K562 (cell line): ENCODE data around the gene RBFOX1. TPM values are rescaled to one million over a fixed set of nuclear protein-coding genes. Genes with fewer than 3 reads are reported as not detected.

ENCODE experiments used
- ATAC-seq: fragments of 200-7000 bp; cut with Tn5 transposase; 3 replicates; pipeline ENCODE4 v1.9.1; 2020; ENCODE audit warnings: moderate library complexity
- BruUV-seq: library from RNA; stranded (reverse); fragments of 400-500 nt; replicated peaks from 2 replicates; lab custom pipeline; 2021; lab: Mats Ljungman, UMichigan
- CTCF ChIA-PET: fragments of 300-600 bp; formaldehyde crosslinking; extraction: SDS; loops from one replicate; lab custom pipeline; 2021; ENCODE audit warnings: low intra/inter-chr PET ratio; lab: Yijun Ruan, JAX
- POLR2A ChIA-PET: fragments of 300-600, 350-650 bp; sonication (Branson Sonifier 250); formaldehyde crosslinking; extraction: SDS; loops from one replicate; lab custom pipeline; 2021; ENCODE audit warnings: antibody characterized with exemption, inconsistent platforms; lab: Yijun Ruan, JAX
- DNase-seq, 4 experiments: peaks; one replicate each; pipeline versions ENCODE4 v3.0.0 to v3.0.0-alpha.2; 2011 to 2018; ENCODE audit warnings: low spot score in 3 of 4, mixed read lengths in 3 of 4; ENCODE audit errors: extremely low read depth in 1 of 4
- FAIRE-seq: peaks from 2 replicates; lab custom pipeline; 2011; peaks lifted over from hg19 to GRCh38; lab: Jason Lieb, UNC
- H2AFZ ChIP-seq: 2 replicates; pipeline ENCODE4 v1.6.0; 2011; ENCODE audit warnings: low read depth, low read length, control low read depth, inconsistent platforms
- H3K27ac ChIP-seq: fragments of 200-600 bp; 3 replicates; pipeline ENCODE4 v1.8.0; 2011; ENCODE audit warnings: low read depth, mild to moderate bottlenecking, control low read depth, inconsistent platforms, low read length, moderate library complexity, mixed read lengths; ENCODE audit errors: extremely low read depth
- H3K27me3 ChIP-seq, 2 experiments: fragments of 300-600 bp in 1 of 2; 2 replicates in 1 of 2; 3 replicates in 1 of 2; pipeline versions ENCODE4 v1.6.0 to v1.8.0; 2011; ENCODE audit warnings: inconsistent platforms in 2 of 2, low read length in 2 of 2, mild to moderate bottlenecking in 1 of 2, mixed read lengths in 1 of 2, moderate library complexity in 1 of 2; ENCODE audit not compliant: control insufficient read depth in 2 of 2, insufficient read depth in 2 of 2
- H3K36me3 ChIP-seq: fragments of 300-600 bp; 3 replicates; pipeline ENCODE4 v1.8.0; 2011; ENCODE audit warnings: mild to moderate bottlenecking, low read length, inconsistent platforms; ENCODE audit not compliant: control insufficient read depth, insufficient read depth
- H3K4me1 ChIP-seq, 2 experiments: fragments of 200-600 bp in 1 of 2; replicated peaks in 1 of 2; 2 replicates in 1 of 2; 3 replicates in 1 of 2; pipeline versions ENCODE4 v1.5.1 to v1.8.0; 2011; ENCODE audit warnings: inconsistent platforms in 2 of 2, low read length in 2 of 2, mild to moderate bottlenecking in 1 of 2, mixed read lengths in 1 of 2, moderate library complexity in 1 of 2; ENCODE audit not compliant: control insufficient read depth in 2 of 2, insufficient read depth in 2 of 2
- H3K4me2 ChIP-seq: 2 replicates; pipeline ENCODE4 v1.6.1; 2011; ENCODE audit warnings: low read length, control low read depth, inconsistent platforms, mixed read lengths; ENCODE audit not compliant: insufficient read depth
- H3K4me3 ChIP-seq: fragments of 200-600 bp; sonication (generic), shearing (Covaris generic); 2 replicates; pipeline ENCODE4 v1.5.1; 2016; ENCODE audit warnings: control low read depth, inconsistent platforms
- H3K79me2 ChIP-seq: fragments of 200-600 bp; 3 replicates; pipeline ENCODE4 v1.8.0; 2011; ENCODE audit warnings: low read length, inconsistent platforms; ENCODE audit not compliant: control insufficient read depth, insufficient read depth
- H3K9ac ChIP-seq, 2 experiments: 2 replicates each; pipeline versions ENCODE4 v1.6.0 to v1.6.1; 2011; ENCODE audit warnings: low read depth in 2 of 2, low read length in 2 of 2, control low read depth in 1 of 2, inconsistent platforms in 1 of 2, mild to moderate bottlenecking in 1 of 2, mixed read lengths in 1 of 2; ENCODE audit not compliant: insufficient read depth in 1 of 2
- H3K9me1 ChIP-seq: one replicate; pipeline ENCODE4 v1.6.0; 2011; ENCODE audit warnings: inconsistent platforms, mild to moderate bottlenecking, low read length, moderate library complexity; ENCODE audit not compliant: control insufficient read depth, insufficient read depth
- H3K9me3 ChIP-seq: replicated peaks from 2 replicates; pipeline ENCODE4 v1.5.1; 2011; ENCODE audit warnings: low read depth, low read length, inconsistent platforms; ENCODE audit not compliant: control insufficient read depth, insufficient read depth
- H4K20me1 ChIP-seq: replicated peaks from 2 replicates; pipeline ENCODE4 v1.6.1; 2011; ENCODE audit warnings: low read length, inconsistent platforms, mixed read lengths; ENCODE audit not compliant: control insufficient read depth, insufficient read depth
- ATF7 ChIP-seq: fragments of 450-650 bp; IDR thresholded peaks from 2 replicates; pipeline ENCODE4 v1.7.1; 2014; ENCODE audit warnings: mild to moderate bottlenecking, moderate library complexity
- ETS2 ChIP-seq: IDR thresholded peaks from 2 replicates; pipeline ENCODE4 v1.6.1; 2016; ENCODE audit warnings: borderline replicate concordance, missing genetic modification characterization, mild to moderate bottlenecking, moderate library complexity, missing compliant biosample characterization; ENCODE audit not compliant: poor library complexity, severe bottlenecking
- HEY1 ChIP-seq: fragments of 250-450 bp; sonication (Bioruptor Pico); IDR thresholded peaks from 2 replicates; pipeline ENCODE4 v1.5.0; 2020; ENCODE audit warnings: mild to moderate bottlenecking, moderate library complexity, borderline replicate concordance
- JUNB ChIP-seq: fragments of 450-650 bp; formaldehyde crosslinking; conservative IDR thresholded peaks from 2 replicates; pipeline ENCODE4 v1.4.0; 2020; ENCODE audit warnings: mild to moderate bottlenecking
- MED1 ChIP-seq: sonication (generic); formaldehyde crosslinking; IDR thresholded peaks from 2 replicates; pipeline ENCODE4 v1.8.1; 2023; ENCODE audit warnings: missing genetic modification reagents, borderline replicate concordance
- PYGO2 ChIP-seq: fragments of 450-650 bp; IDR thresholded peaks from 2 replicates; pipeline ENCODE4 v1.6.1; 2016; ENCODE audit warnings: mild to moderate bottlenecking, missing genetic modification characterization, moderate library complexity, missing compliant biosample characterization
- ZFPM2 ChIP-seq: fragments of 250-450 bp; sonication (Bioruptor Pico); IDR thresholded peaks from 2 replicates; pipeline ENCODE4 v1.5.1; 2022; ENCODE audit warnings: mild to moderate bottlenecking
- ZNF140 ChIP-seq: fragments of 250-450 bp; sonication (Bioruptor Pico); IDR thresholded peaks from 2 replicates; pipeline ENCODE4 v1.8.0; 2021; ENCODE audit warnings: moderate library complexity, mild to moderate bottlenecking, inconsistent platforms
- ZNF232 ChIP-seq: sonication (generic); formaldehyde crosslinking; IDR thresholded peaks from 2 replicates; pipeline ENCODE4 v1.8.0; 2022; ENCODE audit warnings: mild to moderate bottlenecking, missing genetic modification reagents
- ZNF3 ChIP-seq: fragments of 250-450 bp; sonication (Bioruptor Pico); IDR thresholded peaks from 2 replicates; pipeline ENCODE4 v1.5.0; 2021; ENCODE audit warnings: mild to moderate bottlenecking, moderate library complexity
- ZNF347 ChIP-seq: fragments of 450-650 bp; formaldehyde crosslinking; IDR thresholded peaks from 2 replicates; pipeline ENCODE4 v1.4.0; 2020; ENCODE audit warnings: low read depth, mild to moderate bottlenecking, moderate library complexity
- ZNF589 ChIP-seq: fragments of 200-800 bp; sonication (Bioruptor generic); IDR thresholded peaks from 2 replicates; pipeline ENCODE4 v1.6.1; 2016; ENCODE audit warnings: low read depth, missing genetic modification characterization, missing compliant biosample characterization
- ZNF696 ChIP-seq: fragments of 250-450 bp; sonication (Bioruptor Pico); conservative IDR thresholded peaks from 2 replicates; pipeline ENCODE4 v1.4.0; 2020; ENCODE audit warnings: mild to moderate bottlenecking, moderate library complexity
- WGBS: fragments of 100-300 bp; shearing (Covaris generic); methylation state at CpG from one replicate; pipeline ENCODE4 v1.1.6; 2016; ENCODE audit warnings: low coverage, mixed read lengths; ENCODE audit not compliant: insufficient coverage; ENCODE audit errors: missing lambda C conversion rate; 5-methylcytosine and 5-hydroxymethylcytosine counted together
- in situ Hi-C: fragments of 300-500 bp; cut with MboI; formaldehyde crosslinking; loops from 4 replicates; pipeline ENCODE4 v1.15.0; 2018; ENCODE audit warnings: inconsistent platforms, mixed read lengths
- intact Hi-C: fragments of 100-400 bp; cut with micrococcal nuclease; formaldehyde crosslinking; loops from 2 replicates; pipeline ENCODE4 v1.14.2; 2022
- polyA plus RNA-seq, 8 experiments: library from polyadenylated mRNA; depleted of rRNA in 4 of 8; stranded (reverse) in 5 of 8; unstranded in 3 of 8; fragments of >200 nt; fragmentation: Nextera tagmentation in 2 of 8; fragmentation: Illumina TruSeq in 1 of 8; extraction: Ambion mirVana in 2 of 8; extraction: Trizol in 1 of 8; gene quantifications; 2 replicates each; pipeline versions ENCODE4 v1.2.1 to v1.2.3, GENCODE V29; 2011 to 2014; ENCODE audit warnings: inconsistent platforms in 1 of 8, missing spikeins in 1 of 8
- total RNA-seq, 7 experiments: library from RNA; depleted of rRNA in 6 of 7; stranded (reverse); fragments of >200 nt in 6 of 7; fragmentation: Illumina TruSeq in 2 of 7; extraction: Trizol in 2 of 7; gene quantifications; 2 replicates each; pipeline versions ENCODE4 v1.2.1 to v1.2.3, GENCODE V29; 2011 to 2021; ENCODE audit warnings: low replicate concordance in 1 of 7
- TF ChIP-seq, protein P1 (sequence below): fragments of 450-650 bp; formaldehyde crosslinking; IDR thresholded peaks from 2 replicates; pipeline ENCODE4 v1.4.0; 2022; ENCODE audit warnings: mild to moderate bottlenecking, moderate library complexity

Gene RBFOX1
- total and polyA plus RNA-seq, 9 of the 15 experiments (the other 6 are each of a cell fraction or from before 2014, with no cell fraction given), result 0.03 TPM; not detected in 8

DNA sequence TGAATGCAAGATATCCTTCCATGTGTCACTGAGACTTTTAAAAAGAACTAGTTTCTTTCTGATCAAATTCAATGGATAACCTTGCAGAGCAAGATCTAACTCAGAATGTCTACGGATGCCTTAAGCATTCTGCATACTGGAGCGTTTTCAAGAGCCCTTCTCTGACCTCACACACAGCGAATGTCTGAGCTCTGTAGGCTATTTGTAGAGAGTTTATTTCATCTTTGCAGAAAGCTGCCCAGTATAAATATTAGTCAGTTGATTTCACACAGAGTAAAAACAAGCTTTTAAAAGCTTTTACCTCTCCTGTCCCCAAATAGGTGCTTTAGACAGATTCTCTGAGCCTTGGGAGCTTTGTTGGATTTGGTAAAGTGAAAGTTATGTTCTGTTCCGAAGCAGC lies 165.0 kb downstream of the RBFOX1 start:
- Histone ChIP-seq H3K4me3 (no peak overlapping the region), H3K4me1 (no peaks in the 10 kb centered on the region), H3K27me3 (no peaks in the 10 kb centered on the region), H3K4me2 (no peak overlapping the region)
- no TSS peak for BruUV-seq
- TF ChIP-seq JUNB (CRISPR knock-in tag) (no peak), ZNF589 (CRISPR knock-in tag) (no peak), ATF7 (no peak), PYGO2 (tag) (no peak), ZNF347 (CRISPR knock-in tag) (no peak), ZNF232 (CRISPR knock-in tag) (no peak), ZFPM2 (CRISPR knock-in tag) (no peak), MED1 (CRISPR knock-in tag) (no peak), HEY1 (CRISPR knock-in tag) (no peak), ZNF140 (CRISPR knock-in tag) (no peak), ZNF696 (CRISPR knock-in tag) (no peak), ZNF3 (CRISPR knock-in tag) (no peak), ETS2 (no peak)
- TF ChIP-seq, protein P1, sequence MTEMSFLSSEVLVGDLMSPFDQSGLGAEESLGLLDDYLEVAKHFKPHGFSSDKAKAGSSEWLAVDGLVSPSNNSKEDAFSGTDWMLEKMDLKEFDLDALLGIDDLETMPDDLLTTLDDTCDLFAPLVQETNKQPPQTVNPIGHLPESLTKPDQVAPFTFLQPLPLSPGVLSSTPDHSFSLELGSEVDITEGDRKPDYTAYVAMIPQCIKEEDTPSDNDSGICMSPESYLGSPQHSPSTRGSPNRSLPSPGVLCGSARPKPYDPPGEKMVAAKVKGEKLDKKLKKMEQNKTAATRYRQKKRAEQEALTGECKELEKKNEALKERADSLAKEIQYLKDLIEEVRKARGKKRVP (CRISPR knock-in tag), result no peak
- TF ChIP-seq, all 486 proteins: peak for 0
- in situ Hi-C loops (no loop called here), intact Hi-C loops (no loop called here)
- ATAC-seq, result no peak
- no peak for DNase-seq
- Histone ChIP-seq H3K9ac (no peak overlapping the region), H3K9me1 (no peaks in the 10 kb centered on the region), H3K79me2 (no peaks in the 10 kb centered on the region), H3K27ac (no peak overlapping the region), H4K20me1 (no peaks in the 10 kb centered on the region), H2AFZ (no peak overlapping the region), H3K9me3 (no peaks in the 10 kb centered on the region), H3K36me3 (no peaks in the 10 kb centered on the region)
- 0% methylated on average over 4 of the region's 4 CpGs for WGBS
- FAIRE-seq, result no peak
- POLR2A ChIA-PET, result no interaction called here
- CTCF ChIA-PET, result no interaction called here
